ENCODE results near the gene PEX12.

GRCh38 chr17:35548208-35548810 is 30.1 kb downstream of the PEX12 start:
- TF ChIP-seq, protein P1, sequence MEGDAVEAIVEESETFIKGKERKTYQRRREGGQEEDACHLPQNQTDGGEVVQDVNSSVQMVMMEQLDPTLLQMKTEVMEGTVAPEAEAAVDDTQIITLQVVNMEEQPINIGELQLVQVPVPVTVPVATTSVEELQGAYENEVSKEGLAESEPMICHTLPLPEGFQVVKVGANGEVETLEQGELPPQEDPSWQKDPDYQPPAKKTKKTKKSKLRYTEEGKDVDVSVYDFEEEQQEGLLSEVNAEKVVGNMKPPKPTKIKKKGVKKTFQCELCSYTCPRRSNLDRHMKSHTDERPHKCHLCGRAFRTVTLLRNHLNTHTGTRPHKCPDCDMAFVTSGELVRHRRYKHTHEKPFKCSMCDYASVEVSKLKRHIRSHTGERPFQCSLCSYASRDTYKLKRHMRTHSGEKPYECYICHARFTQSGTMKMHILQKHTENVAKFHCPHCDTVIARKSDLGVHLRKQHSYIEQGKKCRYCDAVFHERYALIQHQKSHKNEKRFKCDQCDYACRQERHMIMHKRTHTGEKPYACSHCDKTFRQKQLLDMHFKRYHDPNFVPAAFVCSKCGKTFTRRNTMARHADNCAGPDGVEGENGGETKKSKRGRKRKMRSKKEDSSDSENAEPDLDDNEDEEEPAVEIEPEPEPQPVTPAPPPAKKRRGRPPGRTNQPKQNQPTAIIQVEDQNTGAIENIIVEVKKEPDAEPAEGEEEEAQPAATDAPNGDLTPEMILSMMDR (IDR thresholded peaks at IDR 0.05): no peak
- TF ChIP-seq POLR2A (IDR thresholded peaks at IDR 0.05): no peak
